ENCODE results near the gene GAGE12E.
"Not testable (repeated sequence)": the region's sequence is repeated elsewhere in the genome, so short reads cannot be mapped to it uniquely, and the experiment has no call there.

Gene GAGE12E

GRCh38 chrX:49550989-49551388 lies at the start of gene GAGE12E:
Gene GAGE12E (plus strand): TSS chrX:49551289. CDS start chrX:49552444, 1,155 bp downstream.
- FAIRE-seq: not testable (repeated sequence)

GRCh38 chrX:49531877-49532276 lies 19.2 kb upstream of the GAGE12E start, which contains the start of gene GAGE12C:
Gene GAGE12C (plus strand): TSS chrX:49532177. CDS start chrX:49533332, 1,155 bp downstream.
- not testable (repeated sequence) for FAIRE-seq

GRCh38 chrX:49541433-49541832 lies 9.7 kb upstream of the GAGE12E start, which contains the start of gene GAGE12D:
Gene GAGE12D (plus strand): TSS chrX:49541733. CDS start chrX:49542888, 1,155 bp downstream.
- FAIRE-seq: not testable (repeated sequence)

GRCh38 chrX:49560542-49560941 lies 9.5 kb downstream of the GAGE12E start, which contains the start of gene GAGE12F:
Gene GAGE12F (plus strand): TSS chrX:49560842. CDS start chrX:49561997, 1,155 bp downstream.
- not testable (repeated sequence) for FAIRE-seq

- not testable (repeated sequence) for FAIRE-seq
Observed at GRCh38 chrX:49568728-49569127, 17.6 kb downstream of the GAGE12E start.

- not testable (repeated sequence) for FAIRE-seq
Observed at GRCh38 chrX:49569152-49569551, 18.1 kb downstream of the GAGE12E start.

- not testable (repeated sequence) for FAIRE-seq
Observed at GRCh38 chrX:49570100-49570499, 19.0 kb downstream of the GAGE12E start, which contains the start of gene GAGE12G. Gene GAGE12G (plus strand): TSS chrX:49570400. CDS start chrX:49571555, 1,155 bp downstream.

GRCh38 chrX:49579649-49580048 lies 28.6 kb downstream of the GAGE12E start, which contains the start of gene GAGE12H:
Gene GAGE12H (plus strand): TSS chrX:49579949. CDS start chrX:49581104, 1,155 bp downstream.
- not testable (repeated sequence) for FAIRE-seq

- not testable (repeated sequence) for FAIRE-seq
Observed at GRCh38 chrX:49589196-49589595, 38.1 kb downstream of the GAGE12E start, which contains the start of gene GAGE2A. Gene GAGE2A (plus strand): TSS chrX:49589496. CDS start chrX:49590651, 1,155 bp downstream.

GRCh38 chrX:49589769-49590478 lies 38.8 kb downstream of the GAGE12E start:
- FAIRE-seq: not testable (repeated sequence)

GRCh38 chrX:49590488-49590887 lies 39.4 kb downstream of the GAGE12E start:
- FAIRE-seq: not testable (repeated sequence)

GRCh38 chrX:49598720-49599119 lies 47.6 kb downstream of the GAGE12E start, which contains the start of gene GAGE1:
Gene GAGE1 (plus strand): TSS chrX:49599020. CDS start chrX:49600175, 1,155 bp downstream.
- not testable (repeated sequence) for FAIRE-seq

Data from colon (tissue), 2 donors.